C4-2B (cell line): Measurements from ENCODE around the gene LAMA5.

ENCODE experiments used
- ZFX ChIP-seq: fragments of 450-650 bp; IDR thresholded peaks from 2 replicates; pipeline ENCODE4 v1.6.1; 2017
- TF ChIP-seq, protein P1 (sequence below): fragments of 450-650 bp; conservative IDR thresholded peaks from 2 replicates; pipeline ENCODE4 v1.5.1; 2017; ENCODE audit warnings: mild to moderate bottlenecking

DNA sequence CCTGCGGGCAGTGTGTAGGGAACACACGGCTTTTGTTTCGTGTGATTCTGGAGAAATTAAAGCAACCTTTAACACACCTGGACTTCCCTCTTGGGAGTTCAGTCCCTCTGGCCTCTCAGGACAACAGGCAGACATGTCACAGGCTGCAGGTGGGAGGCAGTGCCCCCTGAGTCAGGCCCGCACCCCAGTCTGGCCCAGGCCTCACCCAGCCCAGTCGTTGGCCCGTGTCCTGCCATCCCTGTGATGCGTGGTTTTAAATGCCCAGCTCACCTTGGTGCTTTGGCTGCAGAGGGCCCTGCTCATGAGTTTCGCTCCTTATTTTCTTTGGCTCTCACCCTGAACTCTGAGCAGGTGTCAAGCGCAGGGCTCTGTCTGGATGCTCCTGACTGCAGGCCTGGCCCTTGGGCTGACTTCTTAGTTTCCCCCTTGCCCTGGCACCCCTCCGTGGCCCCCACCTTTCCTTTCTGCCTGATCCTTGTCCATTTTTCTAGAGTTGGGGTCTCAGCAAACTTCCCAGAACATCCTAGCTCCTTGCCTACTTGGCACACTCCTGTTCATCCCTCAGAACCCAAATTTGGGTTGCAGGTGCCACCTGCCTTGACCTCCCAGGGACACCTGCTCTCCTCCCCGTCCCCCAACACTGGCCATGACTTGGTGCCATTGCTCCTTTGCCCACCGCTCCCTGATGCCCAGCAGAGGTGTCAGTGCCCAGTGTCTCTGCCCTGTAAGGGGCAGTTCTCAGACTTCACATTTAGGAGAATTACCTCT is 42.2 kb upstream of the LAMA5 start:
- TF ChIP-seq, protein P1, sequence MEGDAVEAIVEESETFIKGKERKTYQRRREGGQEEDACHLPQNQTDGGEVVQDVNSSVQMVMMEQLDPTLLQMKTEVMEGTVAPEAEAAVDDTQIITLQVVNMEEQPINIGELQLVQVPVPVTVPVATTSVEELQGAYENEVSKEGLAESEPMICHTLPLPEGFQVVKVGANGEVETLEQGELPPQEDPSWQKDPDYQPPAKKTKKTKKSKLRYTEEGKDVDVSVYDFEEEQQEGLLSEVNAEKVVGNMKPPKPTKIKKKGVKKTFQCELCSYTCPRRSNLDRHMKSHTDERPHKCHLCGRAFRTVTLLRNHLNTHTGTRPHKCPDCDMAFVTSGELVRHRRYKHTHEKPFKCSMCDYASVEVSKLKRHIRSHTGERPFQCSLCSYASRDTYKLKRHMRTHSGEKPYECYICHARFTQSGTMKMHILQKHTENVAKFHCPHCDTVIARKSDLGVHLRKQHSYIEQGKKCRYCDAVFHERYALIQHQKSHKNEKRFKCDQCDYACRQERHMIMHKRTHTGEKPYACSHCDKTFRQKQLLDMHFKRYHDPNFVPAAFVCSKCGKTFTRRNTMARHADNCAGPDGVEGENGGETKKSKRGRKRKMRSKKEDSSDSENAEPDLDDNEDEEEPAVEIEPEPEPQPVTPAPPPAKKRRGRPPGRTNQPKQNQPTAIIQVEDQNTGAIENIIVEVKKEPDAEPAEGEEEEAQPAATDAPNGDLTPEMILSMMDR, result no peak
- TF ChIP-seq ZFX, result no peak
